Activated CD4-positive, alpha-beta T cell treated with anti-CD3 and anti-CD28 coated beads, Interleukin-10, Interleukin-2, amounts not matched to agents 100 ng/mL and 50 ng/mL, durations not matched to agents 16 hours and 8 hours (primary cell): Measurements from ENCODE around the gene PPTC7.
"Not testable (repeated sequence)": the region's sequence is repeated elsewhere in the genome, so short reads cannot be mapped to it uniquely, and the experiment has no call there.

Source experiments
- DNase-seq: peaks from one replicate; pipeline ENCODE4 v3.0.0-alpha.2; 2020

Gene PPTC7

GRCh38 chr12:110583137-110584059 is at the start of gene PPTC7:
Gene PPTC7, minus strand, starts transcription at chr12:110583318. Its CDS starts 287 bp downstream, at chr12:110583031.
- DNase-seq: peak; percentile 98

DNA sequence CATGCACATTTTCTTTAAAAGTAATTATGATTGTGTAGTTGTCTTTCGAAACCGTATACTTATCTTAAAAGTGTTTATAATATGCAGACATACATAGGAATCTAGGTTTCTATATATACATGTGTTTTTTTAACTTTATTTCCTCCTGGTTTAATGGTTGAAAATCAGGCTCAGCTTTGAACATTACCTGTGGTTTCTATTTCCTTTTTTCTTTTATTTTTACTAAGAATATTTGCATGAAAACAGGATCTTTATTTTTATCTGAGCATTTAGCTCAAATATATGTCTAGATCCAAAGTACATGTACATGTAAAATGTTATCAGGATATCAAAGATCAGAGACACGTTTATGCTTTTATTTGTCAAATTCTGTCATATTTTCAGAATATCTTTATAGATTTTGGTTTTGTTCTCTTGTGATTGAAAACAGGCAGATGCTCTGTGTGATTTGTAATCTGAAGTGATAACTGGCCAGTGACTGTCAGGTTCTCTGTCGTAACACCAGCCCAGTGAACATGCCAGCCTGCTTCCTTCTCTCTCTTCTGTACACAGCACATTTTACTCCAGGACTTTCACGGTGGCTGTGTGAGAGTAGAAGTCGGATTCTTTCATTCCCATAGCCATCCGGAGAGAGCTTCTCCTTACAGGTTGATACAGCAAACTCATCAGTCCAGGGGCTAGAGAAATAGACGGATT is 44.5 kb upstream of the PPTC7 start:
- DNase-seq: no peak

- no peak for DNase-seq
These were observed 39.5 kb upstream of the PPTC7 start for GRCh38 chr12:110622582-110622981.

DNA sequence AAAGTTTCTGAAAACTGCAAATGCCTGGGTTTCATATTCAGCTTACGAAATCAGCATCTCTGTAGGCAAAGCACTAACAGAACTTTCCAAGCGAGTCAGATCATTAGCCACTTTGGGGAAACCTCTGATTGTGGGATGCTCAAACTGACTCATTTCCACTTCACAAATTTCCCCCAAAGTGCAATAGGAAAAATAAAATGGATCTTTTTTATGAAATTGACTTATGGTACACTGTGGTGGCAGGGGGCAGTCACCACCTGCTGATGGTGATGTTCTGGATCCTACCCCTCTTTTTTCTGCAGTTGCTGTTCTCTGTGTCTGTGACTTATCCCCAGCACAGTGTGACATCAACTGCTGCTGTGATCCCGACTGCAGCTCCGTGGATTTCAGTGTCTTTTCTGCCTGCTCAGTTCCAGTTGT is 36.4 kb upstream of the PPTC7 start:
- DNase-seq: peak; percentile 81

- DNase-seq: no peak
These were observed 33.5 kb upstream of the PPTC7 start for GRCh38 chr12:110616471-110617115.

- DNase-seq: no peak
These were observed 32.1 kb upstream of the PPTC7 start for GRCh38 chr12:110615171-110615570.

DNA sequence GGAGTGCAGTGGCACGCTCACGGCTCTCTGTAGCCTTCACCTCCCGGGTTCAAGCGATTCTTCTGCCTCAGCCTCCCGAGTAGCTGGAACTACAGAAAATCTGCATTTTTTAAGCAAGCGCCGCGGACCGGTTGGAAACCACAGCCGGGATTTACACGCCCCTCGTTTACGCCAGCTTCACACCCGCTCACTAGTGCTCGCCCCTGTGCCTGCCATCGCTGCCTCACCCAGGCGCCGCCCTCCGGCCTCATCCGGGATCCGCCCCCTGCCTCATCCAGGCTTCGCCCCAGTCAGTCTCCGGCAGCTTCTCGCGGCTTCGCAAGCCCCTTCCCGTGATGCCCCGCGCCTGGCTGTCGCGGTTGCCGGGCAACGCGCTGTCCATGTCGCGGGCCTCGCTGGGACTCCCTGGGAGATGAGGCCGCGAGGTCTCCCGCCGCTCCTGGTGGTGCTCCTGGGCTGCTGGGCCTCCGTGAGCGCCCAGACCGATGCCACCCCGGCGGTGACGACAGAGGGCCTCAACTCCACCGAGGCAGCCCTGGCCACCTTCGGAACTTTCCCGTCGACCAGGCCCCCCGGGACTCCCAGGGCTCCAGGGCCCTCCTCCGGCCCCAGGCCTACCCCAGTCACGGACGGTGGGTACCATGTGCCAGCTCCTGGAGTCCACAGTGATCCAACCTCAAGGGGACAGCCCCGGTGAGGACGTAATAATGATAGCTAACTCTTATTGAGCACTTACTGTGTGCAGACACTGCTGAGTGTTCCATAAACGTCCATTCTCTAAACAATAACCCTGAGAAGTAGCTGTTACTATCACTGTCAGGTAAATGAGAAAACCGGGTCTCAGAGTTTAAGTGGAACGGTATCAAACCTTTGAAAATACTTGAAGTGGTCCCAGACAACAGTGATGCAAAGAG is 30.9 kb upstream of the PPTC7 start, which contains the start of gene TCTN1:
Gene TCTN1 (plus strand): TSS at position 359 of the 914 bp plus-strand sequence. CDS start 54 bp downstream, at position 413.
- peak; percentile 98 for DNase-seq

GRCh38 chr12:110613071-110613770 is 30.1 kb upstream of the PPTC7 start:
- no peak for DNase-seq

GRCh38 chr12:110606253-110606611 is 23.1 kb upstream of the PPTC7 start:
- no peak for DNase-seq

- DNase-seq: peak; percentile 74
These were observed 19.1 kb upstream of the PPTC7 start for GRCh38 chr12:110602085-110602814.

GRCh38 chr12:110600254-110600653 is 17.1 kb upstream of the PPTC7 start:
- peak; percentile 53 for DNase-seq

DNA sequence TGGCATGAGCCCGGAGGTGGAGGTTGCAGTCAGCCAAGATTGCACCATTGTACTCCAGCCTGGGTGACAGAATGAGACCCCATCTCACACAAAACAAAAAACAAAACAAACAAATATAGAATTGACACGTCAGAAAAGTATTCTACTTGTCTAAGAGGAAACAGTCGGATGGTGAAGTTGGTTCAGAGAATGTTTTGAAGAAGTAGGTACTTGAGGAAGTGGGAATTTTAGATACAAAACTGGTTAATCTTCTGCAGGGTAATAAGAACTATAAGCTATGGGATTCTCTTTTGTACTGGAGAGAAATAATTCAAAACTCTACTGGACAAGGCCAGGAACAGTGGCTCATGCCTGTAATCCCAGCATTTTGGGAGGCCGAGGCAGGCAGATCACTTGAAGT is 16.2 kb upstream of the PPTC7 start:
- no peak for DNase-seq

DNA sequence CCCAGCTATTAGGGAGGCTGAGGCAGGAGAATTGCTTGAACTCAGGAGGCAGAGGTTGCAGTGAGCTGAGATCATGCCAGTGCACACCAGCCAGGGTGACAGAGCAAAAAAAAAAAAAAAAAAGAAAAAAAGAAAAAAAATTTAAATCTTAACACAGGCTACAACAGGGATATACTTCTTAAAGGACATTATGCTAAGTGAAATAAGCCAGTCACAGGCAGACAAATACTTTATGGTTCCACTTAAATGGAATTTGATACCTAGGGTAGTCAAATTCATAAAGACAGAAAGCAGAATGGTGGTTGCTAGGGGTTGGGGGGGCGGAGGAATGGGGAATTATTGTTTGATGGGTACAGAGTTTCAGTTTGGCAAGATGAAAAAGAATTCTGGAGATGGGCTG is 14.8 kb upstream of the PPTC7 start:
- no peak for DNase-seq

DNA sequence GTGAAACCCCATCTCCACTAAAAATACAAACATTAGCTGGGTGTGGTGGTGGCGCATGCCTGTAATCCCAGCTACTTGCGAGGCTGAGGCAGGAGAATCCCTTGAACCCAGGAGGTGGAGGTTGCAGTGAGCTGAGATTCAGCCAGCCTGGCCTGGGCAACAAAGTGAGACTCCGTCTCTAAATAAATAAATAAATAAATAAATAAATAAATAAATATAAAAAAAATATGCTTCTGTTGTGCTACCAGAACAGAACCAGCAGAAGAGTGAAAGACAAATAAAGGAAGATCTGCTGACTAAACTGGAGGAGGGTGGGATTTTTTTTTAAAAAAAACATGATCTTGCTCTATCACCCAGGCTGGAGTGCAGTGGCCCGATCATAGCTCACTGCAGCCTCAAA is 9.8 kb upstream of the PPTC7 start:
- not testable (repeated sequence) for DNase-seq

GRCh38 chr12:110592078-110592477 is 9.0 kb upstream of the PPTC7 start:
- DNase-seq: no peak

- no peak for DNase-seq
These were observed 8.4 kb upstream of the PPTC7 start for GRCh38 chr12:110591451-110592051.

DNA sequence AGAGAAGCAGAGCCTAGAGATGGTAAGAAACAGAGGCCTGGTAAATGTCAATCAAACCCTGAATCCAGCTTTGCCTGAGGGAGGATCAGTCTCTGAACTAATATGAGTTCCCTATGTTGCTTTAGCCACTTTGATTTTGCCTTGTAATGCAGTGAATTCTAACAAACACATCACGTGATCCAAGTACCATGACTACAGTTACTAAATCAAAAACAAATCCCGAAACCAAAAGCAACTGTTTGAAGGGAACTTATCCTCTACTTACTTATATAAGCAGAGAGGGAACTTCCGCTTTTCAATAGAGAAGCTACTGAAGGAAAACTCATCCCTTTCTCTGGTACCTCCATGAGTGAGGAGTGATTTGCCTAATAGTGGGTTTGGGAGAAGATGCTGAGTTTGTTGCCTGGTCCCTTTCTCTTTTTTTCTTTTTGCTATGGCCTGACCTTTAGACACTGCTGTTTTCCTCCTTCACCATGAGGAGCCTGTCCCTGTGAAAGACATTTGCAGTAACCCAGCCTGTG is 7.7 kb upstream of the PPTC7 start:
- peak; percentile 79 for DNase-seq

- DNase-seq: no peak
These were observed 6.9 kb upstream of the PPTC7 start for GRCh38 chr12:110590059-110590458.

- not testable (repeated sequence) for DNase-seq
These were observed 4.0 kb upstream of the PPTC7 start for GRCh38 chr12:110587102-110587501.

DNA sequence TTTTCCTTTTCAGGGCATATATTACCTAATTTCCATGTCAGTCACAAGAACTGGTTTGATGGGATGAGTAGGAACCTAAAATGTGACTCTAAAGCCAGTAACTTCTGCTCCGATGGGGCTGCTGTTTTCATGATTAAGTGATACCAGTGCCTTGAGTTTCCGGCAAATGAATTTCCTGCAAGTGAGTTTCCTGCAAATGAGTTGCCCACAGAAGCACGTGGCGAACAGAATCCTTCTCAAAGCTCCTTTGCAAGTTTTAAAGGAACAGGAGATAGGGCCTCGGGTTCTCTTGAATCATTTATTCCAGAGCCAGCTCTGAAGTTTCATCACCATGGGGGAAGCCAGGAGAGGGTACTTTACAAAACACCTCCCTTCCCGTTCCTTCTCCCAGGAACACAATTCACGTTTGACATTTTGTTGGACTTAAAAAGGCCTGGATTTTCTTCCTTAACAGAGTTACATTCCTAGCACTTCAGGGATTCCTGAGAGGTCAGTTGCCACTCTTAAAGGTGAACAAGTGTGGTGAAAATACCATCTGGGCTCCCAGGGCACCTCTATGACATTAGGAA is 2.2 kb upstream of the PPTC7 start:
- DNase-seq: peak; percentile 80
